ENCODE results near the gene NLK. TPM values are rescaled to one million over a fixed set of nuclear protein-coding genes. Genes with fewer than 3 reads are reported as not detected.

Gene NLK
- total RNA-seq, 2 donors from 2014 or later, result 19.8 to 37.0 TPM

DNA sequence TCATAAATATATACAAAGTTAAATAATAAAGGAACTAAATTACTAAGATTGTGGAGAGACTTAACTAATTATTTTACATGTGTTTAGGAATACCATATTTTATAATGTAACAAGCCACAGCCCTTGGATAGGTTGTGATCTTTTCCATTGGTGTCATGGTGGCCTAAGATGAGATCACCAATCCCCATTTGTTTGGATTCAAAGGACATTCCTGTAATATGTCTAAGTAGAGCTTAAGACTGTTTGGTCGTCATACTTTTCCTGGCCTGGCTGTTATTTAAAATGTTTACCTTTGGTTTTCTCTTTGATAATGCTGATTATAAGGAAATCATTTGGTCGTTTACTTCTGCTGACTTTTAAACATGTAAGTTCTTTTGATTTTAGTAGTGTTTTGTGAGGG, 118.1 kb downstream of the NLK start:
- H3K27ac ChIP-seq, result no peak overlapping the region
- TF ChIP-seq POLR2A (IDR thresholded peaks at IDR 0.05) (no peak), POLR2AphosphoS5 (IDR thresholded peaks at IDR 0.05) (no peak)
- TF ChIP-seq, protein P1, sequence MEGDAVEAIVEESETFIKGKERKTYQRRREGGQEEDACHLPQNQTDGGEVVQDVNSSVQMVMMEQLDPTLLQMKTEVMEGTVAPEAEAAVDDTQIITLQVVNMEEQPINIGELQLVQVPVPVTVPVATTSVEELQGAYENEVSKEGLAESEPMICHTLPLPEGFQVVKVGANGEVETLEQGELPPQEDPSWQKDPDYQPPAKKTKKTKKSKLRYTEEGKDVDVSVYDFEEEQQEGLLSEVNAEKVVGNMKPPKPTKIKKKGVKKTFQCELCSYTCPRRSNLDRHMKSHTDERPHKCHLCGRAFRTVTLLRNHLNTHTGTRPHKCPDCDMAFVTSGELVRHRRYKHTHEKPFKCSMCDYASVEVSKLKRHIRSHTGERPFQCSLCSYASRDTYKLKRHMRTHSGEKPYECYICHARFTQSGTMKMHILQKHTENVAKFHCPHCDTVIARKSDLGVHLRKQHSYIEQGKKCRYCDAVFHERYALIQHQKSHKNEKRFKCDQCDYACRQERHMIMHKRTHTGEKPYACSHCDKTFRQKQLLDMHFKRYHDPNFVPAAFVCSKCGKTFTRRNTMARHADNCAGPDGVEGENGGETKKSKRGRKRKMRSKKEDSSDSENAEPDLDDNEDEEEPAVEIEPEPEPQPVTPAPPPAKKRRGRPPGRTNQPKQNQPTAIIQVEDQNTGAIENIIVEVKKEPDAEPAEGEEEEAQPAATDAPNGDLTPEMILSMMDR (IDR thresholded peaks at IDR 0.05), result no peak
- 32% methylated on average over 2 of the region's 2 CpGs for WGBS
- H3K27me3 ChIP-seq (replicated peaks; ENCODE audit: insufficient read depth), result no peaks in the 10 kb centered on the region
- no peak overlapping the region for H3K4me3 ChIP-seq
- H3K4me1 ChIP-seq (replicated peaks), result no peaks in the 10 kb centered on the region
- intact Hi-C loops (cut with DNase I), result no loop called here
- no peak for DNase-seq (ENCODE audit: low spot score)
- H3K36me3 ChIP-seq, result no peaks in the 10 kb centered on the region
- H3K9me3 ChIP-seq, result no peaks in the 10 kb centered on the region

DNA sequence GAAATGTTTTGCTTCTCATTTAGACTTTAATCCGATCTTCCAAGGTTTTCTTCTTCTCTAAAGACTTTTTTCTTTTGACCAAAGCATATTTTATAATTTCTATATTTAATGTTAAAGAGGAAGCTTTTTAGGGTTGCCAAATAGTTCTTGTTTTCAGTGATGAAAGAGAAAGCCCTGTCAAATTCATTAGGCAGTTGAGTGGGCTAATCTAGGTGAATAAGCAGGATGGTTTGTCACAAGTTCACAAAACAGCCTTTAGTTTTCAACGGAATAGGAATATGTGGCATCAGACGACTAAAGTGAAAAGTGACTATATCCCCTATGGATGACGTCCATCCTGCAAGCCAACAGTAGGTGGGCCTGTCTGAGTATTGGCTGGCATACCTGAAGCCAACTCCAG, 118.8 kb downstream of the NLK start:
- no peak for DNase-seq (ENCODE audit: low spot score)
- Histone ChIP-seq H3K27ac (no peak overlapping the region), H3K4me1 (replicated peaks) (no peaks in the 10 kb centered on the region), H3K36me3 (no peaks in the 10 kb centered on the region), H3K27me3 (replicated peaks; ENCODE audit: insufficient read depth) (no peaks in the 10 kb centered on the region), H3K9me3 (no peaks in the 10 kb centered on the region), H3K4me3 (no peak overlapping the region)
- intact Hi-C loops (cut with DNase I), result no loop called here
- TF ChIP-seq POLR2AphosphoS5 (IDR thresholded peaks at IDR 0.05), result no peak
- no peak for TF ChIP-seq POLR2A (IDR thresholded peaks at IDR 0.05)
- TF ChIP-seq, protein P1 (IDR thresholded peaks at IDR 0.05), result no peak
- 78% methylated on average over 4 of the region's 4 CpGs for WGBS

DNA sequence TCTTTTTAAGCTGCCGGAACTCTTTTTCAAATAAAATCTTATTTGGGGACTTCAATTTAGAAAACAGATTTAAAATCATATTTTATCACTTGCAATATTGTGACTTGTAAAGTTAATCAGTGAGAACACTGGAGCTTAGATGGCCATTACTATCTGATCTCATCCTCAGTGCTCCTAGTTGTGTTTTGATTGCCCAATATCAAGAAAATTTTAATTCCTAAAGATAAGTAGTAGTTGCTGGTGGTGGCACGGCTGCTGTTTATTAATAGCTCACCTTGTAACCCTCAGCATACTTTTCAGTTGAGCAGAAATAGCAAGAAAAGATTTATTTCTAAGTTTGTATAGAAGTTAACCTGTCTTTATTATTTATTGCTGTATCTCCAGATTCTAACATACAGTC, 124.0 kb downstream of the NLK start:
- Histone ChIP-seq H3K4me3 (no peak overlapping the region), H3K27ac (no peak overlapping the region), H3K9me3 (no peaks in the 10 kb centered on the region), H3K36me3 (no peaks in the 10 kb centered on the region), H3K4me1 (replicated peaks) (no peaks in the 10 kb centered on the region), H3K27me3 (replicated peaks; ENCODE audit: insufficient read depth) (no peaks in the 10 kb centered on the region)
- no peak for DNase-seq (ENCODE audit: low spot score)
- TF ChIP-seq POLR2A (IDR thresholded peaks at IDR 0.05), result no peak
- TF ChIP-seq, protein P1 (IDR thresholded peaks at IDR 0.05), result no peak
- TF ChIP-seq POLR2AphosphoS5 (IDR thresholded peaks at IDR 0.05), result no peak
- intact Hi-C loops (cut with DNase I), result no loop called here
- WGBS, result 87% methylated on average over 2 of the region's 2 CpGs

DNA sequence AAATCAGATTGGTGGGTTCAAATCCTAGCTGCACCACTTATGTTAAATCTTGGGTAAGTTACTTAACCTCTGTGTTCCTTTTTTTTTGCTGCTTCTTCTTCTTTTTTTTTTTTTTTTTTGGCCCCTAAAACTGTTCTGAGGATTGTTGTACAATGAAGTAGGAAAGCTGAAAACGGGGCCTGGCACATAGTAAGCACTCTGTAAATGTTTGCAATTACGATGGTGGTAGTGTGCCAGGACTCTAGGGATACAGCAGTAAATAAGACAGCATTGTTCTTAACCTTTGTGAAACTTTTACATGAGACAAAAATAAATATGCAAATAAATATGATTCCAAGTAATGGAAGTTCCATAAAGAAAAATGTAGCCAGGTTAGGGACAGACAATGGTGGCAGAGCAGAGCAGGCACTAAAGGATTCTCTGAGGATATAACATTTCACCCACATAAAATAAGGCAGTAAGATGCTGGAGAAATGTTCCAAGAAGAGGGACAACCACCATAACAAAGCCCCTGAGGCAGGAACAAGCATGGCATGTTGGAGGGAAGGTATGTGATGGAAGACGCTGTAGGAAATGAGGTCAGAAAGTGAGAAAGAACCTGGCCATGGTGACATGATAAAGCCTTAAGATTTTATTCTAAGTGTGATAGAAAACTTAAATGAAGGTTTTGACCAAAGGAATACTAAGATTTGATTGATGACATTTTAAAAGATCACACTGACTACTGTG, 127.3 kb downstream of the NLK start:
- Histone ChIP-seq H3K27ac (no peak overlapping the region), H3K27me3 (replicated peaks; ENCODE audit: insufficient read depth) (no peaks in the 10 kb centered on the region), H3K4me1 (replicated peaks) (no peaks in the 10 kb centered on the region), H3K4me3 (no peak overlapping the region), H3K36me3 (no peaks in the 10 kb centered on the region), H3K9me3 (no peaks in the 10 kb centered on the region)
- TF ChIP-seq POLR2A (IDR thresholded peaks at IDR 0.05) (no peak), POLR2AphosphoS5 (IDR thresholded peaks at IDR 0.05) (no peak)
- TF ChIP-seq, protein P1 (IDR thresholded peaks at IDR 0.05), result no peak
- intact Hi-C loops (cut with DNase I), result no loop called here
- WGBS, result 40% methylated on average over 3 of the region's 3 CpGs
- no peak for DNase-seq (ENCODE audit: low spot score)

DNA sequence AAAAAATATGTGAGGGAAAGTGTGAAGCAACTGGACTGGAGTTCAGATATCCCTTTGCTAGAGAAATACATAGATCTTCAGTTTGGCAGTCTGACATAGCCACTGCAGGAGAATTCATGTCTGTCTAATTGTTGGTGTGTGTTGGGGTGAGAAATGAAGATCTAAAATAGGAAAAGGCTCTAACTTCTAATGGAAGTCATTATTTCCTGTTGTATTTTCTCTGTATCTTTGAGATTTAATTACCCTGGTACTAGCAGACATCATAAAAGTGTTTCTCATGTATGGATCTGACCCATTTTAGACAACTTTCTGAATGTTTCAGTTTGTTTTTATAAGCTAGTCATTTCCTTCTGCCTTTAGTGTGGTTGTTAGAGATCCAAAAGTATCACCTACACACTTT, 128.3 kb downstream of the NLK start:
- H3K27ac ChIP-seq, result no peak overlapping the region
- H3K27me3 ChIP-seq (replicated peaks; ENCODE audit: insufficient read depth), result no peaks in the 10 kb centered on the region
- H3K9me3 ChIP-seq, result no peaks in the 10 kb centered on the region
- TF ChIP-seq POLR2AphosphoS5 (IDR thresholded peaks at IDR 0.05) (no peak), POLR2A (IDR thresholded peaks at IDR 0.05) (no peak)
- TF ChIP-seq, protein P1 (IDR thresholded peaks at IDR 0.05), result no peak
- H3K4me1 ChIP-seq (replicated peaks), result no peaks in the 10 kb centered on the region
- DNase-seq (ENCODE audit: low spot score), result no peak
- intact Hi-C loops (cut with DNase I), result no loop called here
- H3K4me3 ChIP-seq, result no peak overlapping the region
- no peaks in the 10 kb centered on the region for H3K36me3 ChIP-seq
